ENCODE data around the gene LDB3. TPM values are rescaled to one million over a fixed set of nuclear protein-coding genes. Genes with fewer than 3 reads are reported as not detected.
A peak's percentile ranks its signal among the peaks of the same experiment; 100 is the strongest.

Gene LDB3
- total RNA-seq, 1 donor from 2014 or later, result 92.0 TPM

DNA sequence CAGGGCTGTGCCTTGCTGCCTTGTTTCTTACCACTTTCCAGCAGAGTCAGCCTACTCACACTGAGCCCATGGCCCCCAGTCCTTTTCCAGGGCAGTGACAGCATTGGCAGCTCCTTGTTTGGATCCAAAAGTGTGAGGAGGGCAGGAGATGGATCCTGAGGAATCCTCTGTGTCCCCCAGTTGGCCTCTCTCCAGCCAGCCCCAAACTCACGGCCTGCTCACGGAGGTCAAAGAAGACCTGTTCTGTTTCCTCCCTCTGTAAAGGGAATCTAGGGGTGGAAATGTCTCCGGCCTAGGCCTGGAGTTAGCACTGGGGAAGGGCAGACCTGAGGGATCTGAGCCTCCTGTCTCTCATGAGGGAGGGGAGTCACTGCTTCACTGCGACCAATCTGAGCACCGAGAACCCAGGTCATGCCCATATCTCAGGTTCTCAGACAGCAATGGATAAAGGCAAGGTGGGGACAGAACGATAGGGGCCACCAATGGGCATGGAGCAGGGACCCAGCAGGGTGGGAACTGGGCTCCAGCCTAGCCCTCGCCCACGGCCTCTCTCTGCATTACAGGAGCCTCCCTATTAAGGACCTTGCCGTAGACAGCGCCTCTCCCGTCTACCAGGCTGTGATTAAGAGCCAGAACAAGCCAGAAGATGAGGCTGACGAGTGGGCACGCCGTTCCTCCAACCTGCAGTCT lies 23.2 kb downstream of the LDB3 start:
- peaks cover 24% of the 10 kb centered on the region for H3K4me1 Mint-ChIP-seq (ENCODE audit: low read depth, unreplicated experiment)
- H3K4me3 Mint-ChIP-seq (ENCODE audit: unreplicated experiment), result no peak overlapping the region
- peak overlapping the region; percentile 15 for H3K27ac Mint-ChIP-seq (ENCODE audit: unreplicated experiment)

DNA sequence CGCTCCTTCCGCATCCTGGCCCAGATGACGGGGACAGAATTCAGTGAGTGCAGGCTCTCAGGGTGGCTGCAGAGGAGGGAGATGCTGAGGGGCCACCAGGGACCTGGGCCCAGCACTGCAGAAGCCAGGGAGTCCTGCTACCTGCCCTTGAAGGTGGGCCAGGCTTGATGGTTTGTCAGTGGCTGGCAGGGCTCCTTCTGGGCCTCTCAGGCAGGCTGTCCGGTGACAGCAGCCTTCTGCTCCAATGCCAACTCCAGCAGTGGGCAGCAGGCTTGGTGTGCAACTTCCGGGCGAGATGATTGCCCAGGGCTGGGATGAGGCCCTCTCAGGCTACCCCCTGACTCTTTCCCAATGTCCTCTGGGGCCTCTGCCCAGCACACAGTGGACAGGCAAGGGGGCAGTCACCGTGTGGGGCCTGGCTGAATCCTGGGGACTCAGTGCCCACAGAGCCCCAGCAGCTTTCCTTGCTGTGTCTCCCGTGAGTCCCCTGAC lies 23.8 kb downstream of the LDB3 start:
- peaks cover 20% of the 10 kb centered on the region for H3K9me3 Mint-ChIP-seq (ENCODE audit: unreplicated experiment)
- peaks cover 6% of the 10 kb centered on the region for H3K36me3 Mint-ChIP-seq (ENCODE audit: unreplicated experiment)
- DNase-seq, result no peak
- no peak overlapping the region for H3K27ac Mint-ChIP-seq (ENCODE audit: unreplicated experiment)
- TF ChIP-seq, protein P1, sequence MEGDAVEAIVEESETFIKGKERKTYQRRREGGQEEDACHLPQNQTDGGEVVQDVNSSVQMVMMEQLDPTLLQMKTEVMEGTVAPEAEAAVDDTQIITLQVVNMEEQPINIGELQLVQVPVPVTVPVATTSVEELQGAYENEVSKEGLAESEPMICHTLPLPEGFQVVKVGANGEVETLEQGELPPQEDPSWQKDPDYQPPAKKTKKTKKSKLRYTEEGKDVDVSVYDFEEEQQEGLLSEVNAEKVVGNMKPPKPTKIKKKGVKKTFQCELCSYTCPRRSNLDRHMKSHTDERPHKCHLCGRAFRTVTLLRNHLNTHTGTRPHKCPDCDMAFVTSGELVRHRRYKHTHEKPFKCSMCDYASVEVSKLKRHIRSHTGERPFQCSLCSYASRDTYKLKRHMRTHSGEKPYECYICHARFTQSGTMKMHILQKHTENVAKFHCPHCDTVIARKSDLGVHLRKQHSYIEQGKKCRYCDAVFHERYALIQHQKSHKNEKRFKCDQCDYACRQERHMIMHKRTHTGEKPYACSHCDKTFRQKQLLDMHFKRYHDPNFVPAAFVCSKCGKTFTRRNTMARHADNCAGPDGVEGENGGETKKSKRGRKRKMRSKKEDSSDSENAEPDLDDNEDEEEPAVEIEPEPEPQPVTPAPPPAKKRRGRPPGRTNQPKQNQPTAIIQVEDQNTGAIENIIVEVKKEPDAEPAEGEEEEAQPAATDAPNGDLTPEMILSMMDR (IDR thresholded peaks at IDR 0.05; ENCODE audit: partially characterized antibody, unreplicated experiment), result no peak
- H3K4me3 Mint-ChIP-seq (ENCODE audit: unreplicated experiment), result no peak overlapping the region
- peaks cover 20% of the 10 kb centered on the region for H3K27me3 Mint-ChIP-seq (ENCODE audit: unreplicated experiment)
- H3K4me1 Mint-ChIP-seq (ENCODE audit: low read depth, unreplicated experiment), result peaks cover 24% of the 10 kb centered on the region

More for the DNA sequence above, 23.2 kb downstream of the LDB3 start:
- no peak for DNase-seq
- Mint-ChIP-seq H3K27me3 (ENCODE audit: unreplicated experiment) (peaks cover 22% of the 10 kb centered on the region), H3K36me3 (ENCODE audit: unreplicated experiment) (peaks cover 4% of the 10 kb centered on the region), H3K9me3 (ENCODE audit: unreplicated experiment) (peaks cover 15% of the 10 kb centered on the region)
- TF ChIP-seq, protein P1 (IDR thresholded peaks at IDR 0.05; ENCODE audit: partially characterized antibody, unreplicated experiment), result no peak

DNA sequence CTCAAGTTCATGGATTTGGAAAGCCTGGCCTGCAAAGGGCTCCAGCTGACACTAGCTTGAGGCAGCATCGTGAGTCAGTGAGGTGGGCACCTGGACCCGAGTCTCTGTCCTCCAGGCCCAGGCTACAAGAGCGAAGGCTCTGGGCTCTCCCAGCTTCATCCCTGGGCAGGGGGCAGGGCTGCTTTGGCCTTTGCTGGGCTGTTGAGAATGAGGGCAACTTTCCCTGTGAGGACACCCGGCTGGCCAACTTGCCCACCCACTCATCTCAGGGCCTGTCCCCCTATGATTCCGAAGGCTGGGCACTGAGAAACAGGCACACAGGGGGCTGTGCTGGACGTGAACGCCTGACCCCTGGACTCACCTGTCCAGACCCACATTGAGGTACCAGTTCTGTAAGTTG lies 24.4 kb downstream of the LDB3 start:
- H3K36me3 Mint-ChIP-seq (ENCODE audit: unreplicated experiment), result peaks cover 6% of the 10 kb centered on the region
- no peak for DNase-seq
- no peak overlapping the region for H3K4me3 Mint-ChIP-seq (ENCODE audit: unreplicated experiment)
- no peak overlapping the region for H3K27ac Mint-ChIP-seq (ENCODE audit: unreplicated experiment)
- TF ChIP-seq, protein P1 (IDR thresholded peaks at IDR 0.05; ENCODE audit: partially characterized antibody, unreplicated experiment), result no peak
- peaks cover 24% of the 10 kb centered on the region for H3K4me1 Mint-ChIP-seq (ENCODE audit: low read depth, unreplicated experiment)
- peaks cover 20% of the 10 kb centered on the region for H3K9me3 Mint-ChIP-seq (ENCODE audit: unreplicated experiment)
- peaks cover 20% of the 10 kb centered on the region for H3K27me3 Mint-ChIP-seq (ENCODE audit: unreplicated experiment)

DNA sequence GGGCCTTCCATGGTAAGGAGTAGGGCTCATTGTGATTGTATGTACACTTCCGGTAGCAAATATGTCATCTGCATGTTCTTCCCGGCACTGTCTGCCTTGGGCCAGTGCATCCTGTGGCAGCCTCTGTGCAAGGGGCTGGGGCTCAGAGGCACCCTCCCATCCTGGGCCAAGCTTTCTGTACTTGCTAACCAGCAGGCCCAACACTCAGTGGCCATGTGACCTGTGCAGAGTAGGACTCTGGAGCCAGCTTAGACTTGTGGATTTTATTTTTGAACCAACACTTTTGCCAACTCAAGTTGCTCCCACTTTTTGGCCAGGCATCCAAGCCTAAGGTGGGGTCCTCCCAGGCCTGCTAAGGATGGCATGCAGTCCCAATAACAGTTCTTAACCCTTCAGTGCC lies 25.0 kb downstream of the LDB3 start:
- peaks cover 16% of the 10 kb centered on the region for H3K27me3 Mint-ChIP-seq (ENCODE audit: unreplicated experiment)
- no peak for DNase-seq
- H3K27ac Mint-ChIP-seq (ENCODE audit: unreplicated experiment), result no peak overlapping the region
- TF ChIP-seq, protein P1 (IDR thresholded peaks at IDR 0.05; ENCODE audit: partially characterized antibody, unreplicated experiment), result no peak
- peaks cover 6% of the 10 kb centered on the region for H3K36me3 Mint-ChIP-seq (ENCODE audit: unreplicated experiment)
- H3K4me1 Mint-ChIP-seq (ENCODE audit: low read depth, unreplicated experiment), result peaks cover 18% of the 10 kb centered on the region
- H3K4me3 Mint-ChIP-seq (ENCODE audit: unreplicated experiment), result no peak overlapping the region
- H3K9me3 Mint-ChIP-seq (ENCODE audit: unreplicated experiment), result peaks cover 18% of the 10 kb centered on the region

DNA sequence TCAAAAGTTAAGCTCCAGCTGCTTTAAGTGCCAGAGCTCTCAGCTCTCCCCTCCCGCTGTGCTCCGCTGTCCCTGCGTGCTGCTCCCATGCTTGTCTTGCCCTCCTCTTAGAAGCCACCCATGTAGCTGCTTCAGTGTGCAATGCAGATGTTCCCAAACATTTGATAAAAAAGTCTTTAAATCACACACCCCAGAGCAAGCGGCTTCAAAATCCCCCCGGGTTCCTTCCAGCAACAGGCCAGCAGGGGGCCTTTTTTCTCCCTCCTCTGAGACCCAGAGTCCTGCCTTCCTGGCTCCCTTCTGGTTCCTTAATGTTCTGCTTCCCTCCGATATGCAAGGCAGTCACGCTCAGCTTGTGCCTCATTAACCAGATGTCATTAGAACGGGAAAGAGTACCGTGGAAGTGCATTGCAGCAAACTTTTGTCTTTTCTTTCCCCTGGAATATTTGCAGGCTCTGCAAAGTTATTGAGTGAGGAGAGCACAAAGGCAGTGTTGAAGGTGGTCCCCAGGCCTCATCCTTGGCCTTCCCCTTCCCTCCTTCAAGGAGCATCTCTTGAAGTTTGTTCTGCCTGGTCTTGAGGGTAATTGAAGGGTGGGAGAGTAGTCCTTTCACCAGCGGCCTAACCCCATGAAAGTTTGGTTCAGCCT lies 25.5 kb downstream of the LDB3 start:
- peaks cover 18% of the 10 kb centered on the region for H3K9me3 Mint-ChIP-seq (ENCODE audit: unreplicated experiment)
- peak overlapping the region; percentile 13 for H3K4me3 Mint-ChIP-seq (ENCODE audit: unreplicated experiment)
- peaks cover 6% of the 10 kb centered on the region for H3K36me3 Mint-ChIP-seq (ENCODE audit: unreplicated experiment)
- DNase-seq, result peak; percentile 54
- peaks cover 16% of the 10 kb centered on the region for H3K27me3 Mint-ChIP-seq (ENCODE audit: unreplicated experiment)
- TF ChIP-seq, protein P1 (IDR thresholded peaks at IDR 0.05; ENCODE audit: partially characterized antibody, unreplicated experiment), result peak; percentile 70
- no peak overlapping the region for H3K27ac Mint-ChIP-seq (ENCODE audit: unreplicated experiment)
- peaks cover 13% of the 10 kb centered on the region for H3K4me1 Mint-ChIP-seq (ENCODE audit: low read depth, unreplicated experiment)

All from glutamatergic neuron (in vitro differentiated cells).